ENCODE results near the gene SH3PXD2B. TPM values are rescaled to one million over a fixed set of nuclear protein-coding genes. Genes with fewer than 3 reads are reported as not detected.
A peak's percentile ranks its signal among the peaks of the same experiment; 100 is the strongest.

SH3PXD2B gene
- total RNA-seq, 1 donor from 2014 or later, result 30.9 TPM

GRCh38 chr5:172437445-172438318 is 16.6 kb downstream of the SH3PXD2B start:
- no peaks in the 10 kb centered on the region for H3K36me3 ChIP-seq
- TF ChIP-seq POLR2AphosphoS5 (IDR thresholded peaks at IDR 0.05; ENCODE audit: insufficient read depth in 1 of 2, low read depth in 1 of 2) (peak; percentile 49 to 73), POLR2A (IDR thresholded peaks at IDR 0.05) (no peak)
- intact Hi-C loops (cut with DNase I), result no loop called here
- peaks cover 58% of the 10 kb centered on the region for H3K4me1 ChIP-seq
- H3K9me3 ChIP-seq, result no peaks in the 10 kb centered on the region
- DNase-seq (ENCODE audit: extremely low spot score in 2 of 2), result no peak
- H3K27me3 ChIP-seq, result no peaks in the 10 kb centered on the region
- peak overlapping the region; percentile 81 for H3K27ac ChIP-seq
- H3K4me3 ChIP-seq, result no peak overlapping the region

- no peaks in the 10 kb centered on the region for H3K27me3 ChIP-seq
- TF ChIP-seq POLR2AphosphoS5 (IDR thresholded peaks at IDR 0.05; ENCODE audit: insufficient read depth in 1 of 2, low read depth in 1 of 2) (no peak), POLR2A (IDR thresholded peaks at IDR 0.05) (no peak), CTCF (IDR thresholded peaks at IDR 0.05) (no peak)
- no peak for DNase-seq (ENCODE audit: extremely low spot score in 2 of 2)
- H3K36me3 ChIP-seq, result no peaks in the 10 kb centered on the region
- H3K27ac ChIP-seq, result peak overlapping the region; percentile 81
- H3K9me3 ChIP-seq, result no peaks in the 10 kb centered on the region
- H3K4me3 ChIP-seq, result no peak overlapping the region
- intact Hi-C loops (cut with DNase I), result no loop called here
- H3K4me1 ChIP-seq, result peaks cover 63% of the 10 kb centered on the region
Measured at GRCh38 chr5:172436879-172437369, 17.4 kb downstream of the SH3PXD2B start.

GRCh38 chr5:172436078-172436878 is 18.0 kb downstream of the SH3PXD2B start:
- Histone ChIP-seq H3K27ac (peak overlapping the region; percentile 81), H3K27me3 (no peaks in the 10 kb centered on the region), H3K9me3 (no peaks in the 10 kb centered on the region), H3K4me1 (peaks cover 65% of the 10 kb centered on the region), H3K36me3 (no peaks in the 10 kb centered on the region), H3K4me3 (no peak overlapping the region)
- no peak for DNase-seq (ENCODE audit: extremely low spot score in 2 of 2)
- no peak for TF ChIP-seq CTCF (IDR thresholded peaks at IDR 0.05)
- TF ChIP-seq POLR2AphosphoS5 (IDR thresholded peaks at IDR 0.05; ENCODE audit: insufficient read depth in 1 of 2, low read depth in 1 of 2), result no peak
- no peak for TF ChIP-seq POLR2A (IDR thresholded peaks at IDR 0.05)
- intact Hi-C loops (cut with DNase I), result no loop called here

GRCh38 chr5:172435362-172436077 is 18.8 kb downstream of the SH3PXD2B start:
- no peak for DNase-seq (ENCODE audit: extremely low spot score in 2 of 2)
- H3K27ac ChIP-seq, result peak overlapping the region; percentile 81
- H3K27me3 ChIP-seq, result no peaks in the 10 kb centered on the region
- no peaks in the 10 kb centered on the region for H3K36me3 ChIP-seq
- no peak overlapping the region for H3K4me3 ChIP-seq
- H3K4me1 ChIP-seq, result peaks cover 68% of the 10 kb centered on the region
- no peak for TF ChIP-seq POLR2A (IDR thresholded peaks at IDR 0.05)
- no peak for TF ChIP-seq CTCF (IDR thresholded peaks at IDR 0.05)
- no peak for TF ChIP-seq POLR2AphosphoS5 (IDR thresholded peaks at IDR 0.05; ENCODE audit: insufficient read depth in 1 of 2, low read depth in 1 of 2)
- no peaks in the 10 kb centered on the region for H3K9me3 ChIP-seq
- intact Hi-C loops (cut with DNase I), result no loop called here

- intact Hi-C loops (cut with DNase I), result no loop called here
- TF ChIP-seq CTCF (IDR thresholded peaks at IDR 0.05) (no peak), POLR2AphosphoS5 (IDR thresholded peaks at IDR 0.05; ENCODE audit: insufficient read depth in 1 of 2, low read depth in 1 of 2) (peak in 1 of 2 donors; percentile 34)
- Histone ChIP-seq H3K9me3 (no peaks in the 10 kb centered on the region), H3K4me3 (no peak overlapping the region), H3K4me1 (peaks cover 68% of the 10 kb centered on the region), H3K27me3 (no peaks in the 10 kb centered on the region), H3K36me3 (no peaks in the 10 kb centered on the region), H3K27ac (peak overlapping the region; percentile 81)
- no peak for DNase-seq (ENCODE audit: extremely low spot score in 2 of 2)
Measured at GRCh38 chr5:172434251-172434650, 20.1 kb downstream of the SH3PXD2B start.

Data from vagina (tissue), 2 donors.